GM10248 (cell line): ENCODE data around the gene DLGAP1.

Experiments
- CTCF ChIA-PET: fragments of 300-600 bp; sonication (Branson Sonifier 250); formaldehyde crosslinking; extraction: SDS; loops from one replicate; lab custom pipeline; 2021; ENCODE audit warnings: antibody characterized with exemption; lab: Yijun Ruan, JAX
- POLR2A ChIA-PET: fragments of 350-650 bp; sonication (Branson Sonifier 250); formaldehyde crosslinking; extraction: SDS; loops from one replicate; lab custom pipeline; 2020; ENCODE audit warnings: antibody characterized with exemption; lab: Yijun Ruan, JAX
- DNase-seq: peaks from one replicate; pipeline ENCODE4 v3.0.0; 2012; ENCODE audit errors: extremely low spot score
- TF ChIP-seq, protein P1 (sequence below): IDR thresholded peaks from 2 replicates; pipeline ENCODE4 v1.5.1; 2012; ENCODE audit warnings: mild to moderate bottlenecking, low read depth; ENCODE audit errors: extremely low read depth, missing control alignments, control extremely low read depth

DLGAP1 gene

GRCh38 chr18:3466872-3467271, 988.2 kb downstream of the DLGAP1 start:
- no peak for DNase-seq
- TF ChIP-seq, protein P1, sequence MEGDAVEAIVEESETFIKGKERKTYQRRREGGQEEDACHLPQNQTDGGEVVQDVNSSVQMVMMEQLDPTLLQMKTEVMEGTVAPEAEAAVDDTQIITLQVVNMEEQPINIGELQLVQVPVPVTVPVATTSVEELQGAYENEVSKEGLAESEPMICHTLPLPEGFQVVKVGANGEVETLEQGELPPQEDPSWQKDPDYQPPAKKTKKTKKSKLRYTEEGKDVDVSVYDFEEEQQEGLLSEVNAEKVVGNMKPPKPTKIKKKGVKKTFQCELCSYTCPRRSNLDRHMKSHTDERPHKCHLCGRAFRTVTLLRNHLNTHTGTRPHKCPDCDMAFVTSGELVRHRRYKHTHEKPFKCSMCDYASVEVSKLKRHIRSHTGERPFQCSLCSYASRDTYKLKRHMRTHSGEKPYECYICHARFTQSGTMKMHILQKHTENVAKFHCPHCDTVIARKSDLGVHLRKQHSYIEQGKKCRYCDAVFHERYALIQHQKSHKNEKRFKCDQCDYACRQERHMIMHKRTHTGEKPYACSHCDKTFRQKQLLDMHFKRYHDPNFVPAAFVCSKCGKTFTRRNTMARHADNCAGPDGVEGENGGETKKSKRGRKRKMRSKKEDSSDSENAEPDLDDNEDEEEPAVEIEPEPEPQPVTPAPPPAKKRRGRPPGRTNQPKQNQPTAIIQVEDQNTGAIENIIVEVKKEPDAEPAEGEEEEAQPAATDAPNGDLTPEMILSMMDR, result no peak
- CTCF ChIA-PET, result interaction anchor here (0.9 to 1.9 kb wide), 4 partner anchors 8 to 27 kb away, joined by 3 to 4 read pairs (median 4); no protein-coding TSS in a partner anchor
- POLR2A ChIA-PET, result no interaction called here

DNA sequence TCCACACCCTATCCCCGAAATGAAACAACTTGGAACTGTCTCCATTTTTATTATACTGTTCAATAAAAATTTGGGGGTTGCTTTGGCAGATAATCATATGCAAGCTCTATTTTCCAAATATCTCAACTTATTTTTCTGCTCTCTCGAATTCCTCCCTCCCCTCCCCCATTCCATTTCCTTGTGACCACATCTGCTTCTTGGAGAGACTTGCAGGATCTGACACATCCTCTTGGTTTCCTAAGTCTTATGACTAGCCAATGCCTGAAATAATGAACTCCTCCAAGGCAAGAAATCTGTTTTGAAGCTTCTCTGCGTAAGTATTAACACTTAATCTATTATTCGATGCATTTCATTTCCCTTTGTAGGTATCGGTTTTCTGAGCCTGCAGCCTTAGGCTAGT, 989.1 kb downstream of the DLGAP1 start:
- CTCF ChIA-PET, result interaction anchor here (0.9 to 2.7 kb wide), 5 partner anchors 12 to 120 kb away, joined by 3 to 16 read pairs (median 4); no protein-coding TSS in a partner anchor
- no peak for DNase-seq
- POLR2A ChIA-PET, result no interaction called here
- TF ChIP-seq, protein P1, result no peak

DNA sequence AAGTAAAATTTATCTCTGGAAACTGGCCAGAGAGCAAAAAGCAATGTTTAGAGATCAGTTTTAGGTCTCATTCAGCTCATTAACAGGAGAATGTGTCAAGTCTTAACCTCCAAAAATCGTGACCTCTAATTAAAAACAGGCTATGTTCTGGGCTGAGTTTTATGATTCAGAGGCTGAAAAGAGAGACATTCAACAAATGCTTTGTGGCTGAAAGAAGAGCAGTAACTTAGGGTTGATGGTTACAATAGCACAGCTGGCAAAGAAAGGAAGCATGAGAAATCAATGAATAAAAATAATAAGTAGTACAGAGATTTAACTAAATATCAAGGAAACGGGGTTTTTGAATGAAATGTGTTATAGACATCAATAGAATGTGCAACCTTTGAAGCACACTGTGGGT, 992.1 kb downstream of the DLGAP1 start:
- TF ChIP-seq, protein P1, result no peak
- ChIA-PET CTCF (interaction anchor here (1.6 to 2.9 kb wide), 2 partner anchors 9 to 11 kb away, joined by 7 to 9 read pairs; no protein-coding TSS in a partner anchor), POLR2A (no interaction called here)
- no peak for DNase-seq

DNA sequence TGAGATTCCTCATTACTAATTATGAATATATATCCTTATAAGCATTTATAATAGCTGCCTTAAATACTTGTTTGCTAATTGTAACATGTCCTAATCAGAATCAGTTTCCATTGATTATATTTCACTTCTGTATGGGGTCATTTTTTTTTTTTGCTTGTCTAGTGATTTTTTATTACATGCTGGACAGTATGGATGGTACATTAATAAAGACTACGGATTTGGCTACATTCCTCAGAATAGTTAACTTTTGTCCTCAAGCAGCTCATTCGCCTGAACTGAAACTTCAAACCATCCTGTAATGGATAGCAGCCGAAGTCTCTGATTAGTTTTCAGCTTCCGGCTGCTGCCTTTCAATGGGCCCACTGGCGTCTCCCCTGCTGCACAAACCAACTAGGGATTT, 993.4 kb downstream of the DLGAP1 start:
- ChIA-PET CTCF (interaction anchor here (1.2 to 2.9 kb wide), 4 partner anchors 8 to 205 kb away, joined by 3 to 9 read pairs (median 6); no protein-coding TSS in a partner anchor), POLR2A (no interaction called here)
- no peak for DNase-seq
- TF ChIP-seq, protein P1, result no peak

GRCh38 chr18:3460823-3461398, 994.2 kb downstream of the DLGAP1 start:
- no peak for DNase-seq
- CTCF ChIA-PET, result interaction anchor here (1.2 to 2.9 kb wide), 3 partner anchors 9 to 205 kb away, joined by 3 to 9 read pairs (median 5); no protein-coding TSS in a partner anchor
- TF ChIP-seq, protein P1, result no peak
- POLR2A ChIA-PET, result no interaction called here

- DNase-seq, result no peak
- TF ChIP-seq, protein P1, result no peak
- POLR2A ChIA-PET, result no interaction called here
- CTCF ChIA-PET, result interaction anchor here (0.7 to 3.0 kb wide), 7 partner anchors 9 to 207 kb away, joined by 3 to 13 read pairs (median 3); no protein-coding TSS in a partner anchor
Measured at GRCh38 chr18:3458952-3459853, 995.9 kb downstream of the DLGAP1 start.
